Tibial nerve (tissue), 3 donors: Measurements from ENCODE around the gene SAMD3.

Source experiments
- CTCF ChIP-seq, 5 experiments: fragments of 200-600 bp in 3 of 5; fragments of 450-650 bp in 2 of 5; sonication (generic) in 3 of 5; IDR thresholded peaks; one replicate each; pipeline ENCODE4 v1.5.1; 2016 to 2019; ENCODE audit warnings: antibody characterized with exemption in 5 of 5, mild to moderate bottlenecking in 3 of 5, moderate library complexity in 2 of 5
- POLR2A ChIP-seq, 2 donors: fragments of 450-650 bp; IDR thresholded peaks; one replicate each; pipeline ENCODE4 v1.6.1; 2017; ENCODE audit warnings: antibody characterized with exemption in 2 of 2, mild to moderate bottlenecking in 2 of 2, moderate library complexity in 2 of 2

GRCh38 chr6:130140084-130140483, 82.7 kb downstream of the SAMD3 start:
- no peak for TF ChIP-seq CTCF (IDR thresholded peaks at IDR 0.05)
- no peak for TF ChIP-seq POLR2A (IDR thresholded peaks at IDR 0.05)
